Epithelial cell of esophagus (primary cell): ENCODE data around the gene LRRC36.

Experiments
- DNase-seq: peaks from one replicate; pipeline ENCODE4 v3.0.0; 2010; ENCODE audit warnings: low read depth
- H3K4me3 ChIP-seq: 2 replicates; pipeline ENCODE4 v1.5.1; 2011; ENCODE audit warnings: mild to moderate bottlenecking, low read length, control low read depth
- CTCF ChIP-seq: IDR thresholded peaks from 2 replicates; pipeline ENCODE4 v1.5.1; 2011; ENCODE audit warnings: low read depth, mild to moderate bottlenecking, low read length, control low read depth, inconsistent platforms; ENCODE audit not compliant: insufficient read depth; ENCODE audit errors: missing control alignments

The LRRC36 gene

GRCh38 chr16:67397812-67398545 lies 71.4 kb downstream of the LRRC36 start:
- no peak overlapping the region for H3K4me3 ChIP-seq
- peak; percentile 70 for DNase-seq
- peak; percentile 53 for TF ChIP-seq CTCF

GRCh38 chr16:67398546-67399217 lies 72.1 kb downstream of the LRRC36 start:
- no peak overlapping the region for H3K4me3 ChIP-seq
- no peak for DNase-seq
- TF ChIP-seq CTCF, result no peak

- no peak overlapping the region for H3K4me3 ChIP-seq
- peak; percentile 56 for TF ChIP-seq CTCF
- peak; percentile 36 for DNase-seq
Measured at GRCh38 chr16:67399218-67399733, 72.7 kb downstream of the LRRC36 start.

GRCh38 chr16:67399749-67400704 lies 73.4 kb downstream of the LRRC36 start:
- no peak overlapping the region for H3K4me3 ChIP-seq
- TF ChIP-seq CTCF, result no peak
- DNase-seq, result no peak

GRCh38 chr16:67400901-67401300 lies 74.3 kb downstream of the LRRC36 start:
- DNase-seq, result no peak
- no peak overlapping the region for H3K4me3 ChIP-seq
- no peak for TF ChIP-seq CTCF

GRCh38 chr16:67403976-67404555 lies 77.5 kb downstream of the LRRC36 start:
- no peak for TF ChIP-seq CTCF
- H3K4me3 ChIP-seq, result no peak overlapping the region
- peak; percentile 30 for DNase-seq
